Measurements from ENCODE around the gene NAT10. TPM values are rescaled to one million over a fixed set of nuclear protein-coding genes. Genes with fewer than 3 reads are reported as not detected.

NAT10 gene
- total RNA-seq, 1 donor from 2014 or later, result 11.3 TPM

DNA sequence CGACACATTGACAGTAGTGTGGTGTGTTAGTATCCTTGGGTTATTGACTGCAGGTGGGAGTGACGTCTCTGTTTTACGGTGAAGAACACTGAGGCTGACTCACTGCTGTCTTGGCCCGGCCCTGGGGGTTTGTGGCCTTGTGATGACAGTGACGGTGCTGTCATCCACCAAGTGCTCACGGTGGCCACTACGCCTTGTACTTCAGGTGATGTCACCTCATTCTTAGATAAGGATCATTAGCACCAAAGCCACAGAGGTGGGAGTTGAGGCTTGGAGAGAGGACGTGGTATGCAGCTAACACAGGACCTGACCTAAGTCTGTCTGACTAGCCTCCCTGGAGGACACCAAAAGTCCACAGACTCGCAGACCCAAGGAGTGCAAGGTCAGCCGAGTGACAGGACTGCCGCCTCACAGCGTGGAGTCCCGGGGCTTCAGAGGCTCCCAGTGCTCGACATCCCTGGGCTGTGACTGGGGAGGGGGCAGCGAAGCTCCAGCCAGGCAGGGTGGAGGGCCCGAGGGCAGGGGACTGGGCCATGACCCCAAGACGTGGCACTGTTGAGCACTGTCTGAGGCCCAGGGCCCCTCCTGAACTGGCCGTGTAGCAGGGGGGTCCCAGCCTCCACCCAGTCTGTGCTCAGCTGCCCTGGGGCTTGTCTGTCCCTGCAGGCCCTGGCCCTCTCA, 56.5 kb downstream of the NAT10 start:
- intact Hi-C loops (cut with DNase I), result no loop called here

DNA sequence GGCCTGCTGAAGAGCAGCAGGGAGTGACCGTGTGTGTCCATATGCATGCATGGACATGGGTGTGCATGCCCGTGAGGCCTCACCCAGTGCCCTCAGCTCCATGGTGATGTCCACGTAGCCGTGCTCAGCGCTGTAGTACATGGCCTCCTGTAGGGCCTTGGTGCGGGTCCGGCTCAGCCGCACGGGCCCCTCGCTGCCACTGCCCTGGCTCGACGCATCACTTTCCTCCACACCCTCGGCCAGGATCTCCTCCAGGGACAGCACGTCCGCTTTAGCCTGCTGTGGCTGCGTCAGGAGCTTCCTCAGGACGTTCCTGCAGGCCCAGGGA, 57.0 kb downstream of the NAT10 start:
- H3K4me1 ChIP-seq, result no peaks in the 10 kb centered on the region
- no peak overlapping the region for H3K4me3 ChIP-seq
- intact Hi-C loops (cut with DNase I), result no loop called here
- H3K27me3 ChIP-seq, result no peaks in the 10 kb centered on the region
- no peak for DNase-seq (ENCODE audit: low spot score in 2 of 2)
- TF ChIP-seq, protein P1, sequence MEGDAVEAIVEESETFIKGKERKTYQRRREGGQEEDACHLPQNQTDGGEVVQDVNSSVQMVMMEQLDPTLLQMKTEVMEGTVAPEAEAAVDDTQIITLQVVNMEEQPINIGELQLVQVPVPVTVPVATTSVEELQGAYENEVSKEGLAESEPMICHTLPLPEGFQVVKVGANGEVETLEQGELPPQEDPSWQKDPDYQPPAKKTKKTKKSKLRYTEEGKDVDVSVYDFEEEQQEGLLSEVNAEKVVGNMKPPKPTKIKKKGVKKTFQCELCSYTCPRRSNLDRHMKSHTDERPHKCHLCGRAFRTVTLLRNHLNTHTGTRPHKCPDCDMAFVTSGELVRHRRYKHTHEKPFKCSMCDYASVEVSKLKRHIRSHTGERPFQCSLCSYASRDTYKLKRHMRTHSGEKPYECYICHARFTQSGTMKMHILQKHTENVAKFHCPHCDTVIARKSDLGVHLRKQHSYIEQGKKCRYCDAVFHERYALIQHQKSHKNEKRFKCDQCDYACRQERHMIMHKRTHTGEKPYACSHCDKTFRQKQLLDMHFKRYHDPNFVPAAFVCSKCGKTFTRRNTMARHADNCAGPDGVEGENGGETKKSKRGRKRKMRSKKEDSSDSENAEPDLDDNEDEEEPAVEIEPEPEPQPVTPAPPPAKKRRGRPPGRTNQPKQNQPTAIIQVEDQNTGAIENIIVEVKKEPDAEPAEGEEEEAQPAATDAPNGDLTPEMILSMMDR (IDR thresholded peaks at IDR 0.05), result no peak
- H3K36me3 ChIP-seq, result peaks cover 27 to 46% of the 10 kb centered on the region in 2 donors
- no peak overlapping the region for H3K27ac ChIP-seq
- H3K9me3 ChIP-seq, result no peaks in the 10 kb centered on the region

More for the DNA sequence above, 56.5 kb downstream of the NAT10 start:
- no peaks in the 10 kb centered on the region for H3K9me3 ChIP-seq
- peaks cover 27 to 46% of the 10 kb centered on the region in 2 donors for H3K36me3 ChIP-seq
- no peaks in the 10 kb centered on the region for H3K4me1 ChIP-seq
- DNase-seq (ENCODE audit: low spot score in 2 of 2), result no peak
- TF ChIP-seq, protein P1 (IDR thresholded peaks at IDR 0.05), result no peak
- no peak overlapping the region for H3K4me3 ChIP-seq
- no peak overlapping the region for H3K27ac ChIP-seq
- H3K27me3 ChIP-seq, result no peaks in the 10 kb centered on the region

DNA sequence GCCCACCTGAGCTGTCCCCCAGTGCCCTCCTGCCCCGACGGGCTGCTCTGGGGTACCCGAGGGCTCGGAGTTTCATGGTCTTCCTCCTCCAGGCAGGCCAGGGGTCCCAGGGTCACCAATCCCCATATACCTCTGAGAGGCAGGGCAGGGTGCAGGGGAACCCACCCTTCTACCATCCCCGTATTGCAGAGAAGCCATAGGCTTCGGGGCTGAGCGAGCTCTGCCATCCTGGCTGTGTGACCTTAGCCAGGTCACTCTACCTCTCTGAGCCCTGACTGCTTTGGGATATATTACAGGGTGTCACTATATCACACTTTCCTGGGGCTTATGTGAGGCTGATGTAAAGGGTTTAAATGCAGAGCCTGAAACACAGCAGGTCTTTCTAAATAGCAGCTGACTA, 57.4 kb downstream of the NAT10 start:
- TF ChIP-seq, protein P1 (IDR thresholded peaks at IDR 0.05), result no peak

DNA sequence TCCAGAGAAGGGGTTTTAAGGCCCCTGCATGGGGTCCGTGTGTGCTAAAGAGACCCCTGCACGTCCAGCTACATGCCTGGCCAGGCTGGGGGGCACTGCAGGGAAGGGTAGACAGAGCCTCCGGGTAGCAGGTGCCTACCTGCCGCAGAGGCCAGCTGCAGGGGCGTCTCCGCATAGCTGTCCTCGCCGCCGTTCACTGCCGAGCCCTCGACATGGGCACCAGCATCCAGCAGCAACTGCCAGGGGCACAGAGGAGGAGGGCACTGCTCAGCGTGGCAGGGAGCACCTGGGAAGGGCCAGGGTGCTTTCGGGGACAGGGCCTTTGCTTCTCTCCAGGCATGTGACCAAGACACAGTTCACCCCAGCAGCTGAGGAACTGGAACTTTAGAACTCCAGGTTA, 59.7 kb downstream of the NAT10 start:
- TF ChIP-seq, protein P1 (IDR thresholded peaks at IDR 0.05), result no peak
- no peak overlapping the region for H3K4me3 ChIP-seq
- no peak overlapping the region for H3K27ac ChIP-seq
- H3K27me3 ChIP-seq, result no peaks in the 10 kb centered on the region
- H3K9me3 ChIP-seq, result no peaks in the 10 kb centered on the region
- intact Hi-C loops (cut with DNase I), result no loop called here
- no peaks in the 10 kb centered on the region for H3K4me1 ChIP-seq
- H3K36me3 ChIP-seq, result peaks cover 17 to 39% of the 10 kb centered on the region in 2 donors
- DNase-seq (ENCODE audit: low spot score in 2 of 2), result no peak

More for the DNA sequence above, 57.4 kb downstream of the NAT10 start:
- no peaks in the 10 kb centered on the region for H3K4me1 ChIP-seq
- no peak for DNase-seq (ENCODE audit: low spot score in 2 of 2)
- H3K9me3 ChIP-seq, result no peaks in the 10 kb centered on the region
- no peaks in the 10 kb centered on the region for H3K27me3 ChIP-seq
- intact Hi-C loops (cut with DNase I), result no loop called here
- no peak overlapping the region for H3K4me3 ChIP-seq
- peaks cover 27 to 46% of the 10 kb centered on the region in 2 donors for H3K36me3 ChIP-seq
- H3K27ac ChIP-seq, result no peak overlapping the region

DNA sequence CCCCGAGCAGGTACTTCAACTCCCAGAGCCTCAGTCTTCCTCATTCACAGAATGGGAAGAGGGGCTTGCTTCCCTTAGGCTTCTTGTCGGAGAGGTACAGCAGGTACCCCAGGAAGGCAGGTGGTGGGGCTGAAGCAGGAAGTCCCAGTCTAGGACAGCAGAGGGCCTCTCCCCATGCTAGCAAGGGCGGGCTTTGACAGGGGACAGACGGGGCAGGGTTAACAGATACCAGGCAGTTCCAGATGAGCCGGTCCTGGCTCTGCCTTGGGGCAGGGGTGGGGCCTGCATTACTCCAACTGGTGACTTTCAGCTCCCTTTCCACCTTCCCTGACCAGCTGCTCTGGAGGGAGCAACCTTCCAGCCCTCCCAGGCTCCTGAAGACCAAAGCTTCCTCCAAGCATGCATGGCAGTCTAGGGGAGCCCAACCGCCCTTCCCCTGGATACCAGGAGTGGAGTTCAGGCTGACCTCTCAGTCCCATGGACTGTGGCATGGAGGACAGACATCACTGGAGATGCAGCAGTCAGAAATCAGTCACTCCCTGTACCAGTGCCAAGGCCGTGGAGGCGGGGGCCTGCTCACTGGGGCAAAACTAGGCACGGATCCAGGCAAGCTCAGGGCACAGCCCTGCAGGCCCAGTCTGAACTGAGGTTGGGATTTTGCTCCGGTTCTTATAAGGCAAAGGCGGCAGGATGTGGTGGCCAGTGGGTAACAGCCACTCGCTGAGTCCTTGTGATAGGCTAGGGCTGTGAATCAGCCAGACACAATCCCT, 60.5 kb downstream of the NAT10 start:
- intact Hi-C loops (cut with DNase I), result no loop called here
- no peak overlapping the region for H3K27ac ChIP-seq
- H3K4me3 ChIP-seq, result no peak overlapping the region

More for the DNA sequence above, 60.5 kb downstream of the NAT10 start:
- no peaks in the 10 kb centered on the region for H3K4me1 ChIP-seq
- no peaks in the 10 kb centered on the region for H3K9me3 ChIP-seq
- H3K27me3 ChIP-seq, result no peaks in the 10 kb centered on the region
- DNase-seq (ENCODE audit: low spot score in 2 of 2), result no peak
- peaks cover 18 to 40% of the 10 kb centered on the region in 2 donors for H3K36me3 ChIP-seq
- TF ChIP-seq, protein P1 (IDR thresholded peaks at IDR 0.05), result no peak
